Femur (tissue), 1 donor: ENCODE data around the gene ERICH6.

Experiments used
- DNase-seq: peaks from one replicate; pipeline ENCODE4 v3.0.0-alpha.2; 2017

ERICH6 gene

DNA sequence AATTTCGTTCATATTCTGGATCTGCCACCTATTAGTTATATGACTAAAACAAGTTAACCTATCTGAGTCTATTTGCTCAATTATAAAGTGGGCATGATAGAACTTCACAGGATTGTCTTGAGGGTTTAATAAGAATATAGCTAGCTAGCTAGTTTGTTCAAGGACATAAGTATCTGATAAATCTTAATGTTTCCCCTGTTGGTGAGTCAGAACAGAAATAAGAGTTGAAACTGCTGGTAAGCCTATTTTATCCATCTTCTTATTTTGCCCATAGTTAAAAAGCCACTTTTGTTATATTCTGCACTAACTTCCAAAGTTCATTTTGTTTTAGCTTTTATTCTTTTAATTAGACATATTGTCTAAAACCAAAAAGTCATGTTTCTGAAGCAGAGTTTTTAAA is 91.2 kb downstream of the ERICH6 start:
- DNase-seq, result no peak

- DNase-seq, result no peak
Observed at GRCh38 chr3:150611666-150612065, 92.1 kb downstream of the ERICH6 start.

DNA sequence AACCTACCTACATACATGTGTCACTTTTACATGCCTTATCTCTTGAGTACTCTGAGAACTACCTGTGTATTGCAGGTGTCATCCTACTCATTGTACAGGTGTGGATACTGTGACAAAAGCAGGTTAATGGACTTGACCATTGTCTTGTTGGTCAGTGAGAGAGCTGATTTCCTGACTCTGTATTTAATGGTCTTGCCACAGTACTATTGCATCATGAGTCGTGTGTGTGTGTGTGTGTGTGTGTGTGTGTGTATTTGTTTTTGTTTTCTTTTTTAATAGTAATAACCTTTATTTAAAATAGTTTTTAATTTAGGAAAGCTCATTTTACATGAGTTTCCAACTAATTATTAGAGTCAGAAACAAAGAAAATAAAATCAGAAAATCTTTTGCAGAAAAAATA is 92.9 kb downstream of the ERICH6 start:
- no peak for DNase-seq

DNA sequence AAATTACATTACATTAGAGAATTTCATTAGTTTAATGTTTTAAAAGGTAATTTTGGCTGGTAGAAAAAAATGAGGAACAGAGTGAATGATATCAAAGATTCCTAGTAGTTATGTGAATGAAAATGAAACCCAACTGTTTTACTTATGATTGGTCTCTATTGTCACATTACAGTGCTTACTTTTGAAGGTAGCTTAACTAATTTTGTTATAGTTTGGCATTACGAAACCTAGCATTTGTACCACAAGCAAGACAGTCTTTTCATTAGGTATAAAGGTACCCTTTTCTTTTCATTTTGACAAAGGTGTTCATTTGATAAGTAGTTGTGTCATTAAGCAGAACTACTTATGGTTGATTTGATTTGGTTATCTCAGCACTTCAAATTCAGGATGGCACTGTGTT is 93.7 kb downstream of the ERICH6 start:
- DNase-seq, result no peak
